Peyer's patch (tissue), 4 donors: Measurements from ENCODE around the gene DOCK9. TPM values are rescaled to one million over a fixed set of nuclear protein-coding genes. Genes with fewer than 3 reads are reported as not detected.

Experiments
- DNase-seq, 3 donors: peaks; one replicate each; pipeline ENCODE4 v3.0.0-alpha.2; 2017 to 2019
- H3K27ac ChIP-seq, 4 donors: fragments of 200-600 bp; sonication (generic); one replicate each; pipeline ENCODE4 v1.5.1; 2016 to 2019
- H3K27me3 ChIP-seq, 2 donors: fragments of 200-600 bp; sonication (generic); one replicate each; pipeline ENCODE4 v1.5.1; 2019
- H3K36me3 ChIP-seq, 3 donors: fragments of 200-600 bp; sonication (generic); one replicate each; pipeline ENCODE4 v1.5.1; 2016 to 2019
- H3K4me1 ChIP-seq, 4 donors: fragments of 200-600 bp; sonication (generic); one replicate each; pipeline ENCODE4 v1.5.1; 2016 to 2019
- H3K4me3 ChIP-seq, 4 donors: fragments of 200-600 bp; sonication (generic); 1 replicate in 3 of 4; 2 replicates in 1 of 4; pipeline ENCODE4 v1.5.1; 2016 to 2019; ENCODE audit warnings: mild to moderate bottlenecking in 1 of 4
- H3K9me3 ChIP-seq, 4 donors: fragments of 200-600 bp; sonication (generic); one replicate each; pipeline ENCODE4 v1.5.1; 2016 to 2019; ENCODE audit warnings: mild to moderate bottlenecking in 1 of 4
- POLR2A ChIP-seq, 2 donors: fragments of 450-650 bp; IDR thresholded peaks; one replicate each; pipeline ENCODE4 v1.5.1; 2017; ENCODE audit warnings: antibody characterized with exemption in 2 of 2, mild to moderate bottlenecking in 2 of 2, moderate library complexity in 2 of 2
- total RNA-seq, 4 donors: library from RNA; depleted of rRNA; stranded (reverse); fragments of >200 nt; gene quantifications; one replicate each; pipeline ENCODE4 v1.1.0, GENCODE V29; 2016
- TF ChIP-seq, protein P1 (sequence below), 6 experiments: fragments of 450-650 bp in 4 of 6; fragments of 200-600 bp in 2 of 6; sonication (generic) in 1 of 6; IDR thresholded peaks; one replicate each; pipeline ENCODE4 v1.5.1; 2017 to 2019; ENCODE audit warnings: antibody characterized with exemption in 6 of 6, mild to moderate bottlenecking in 3 of 6, moderate library complexity in 1 of 6

DOCK9 gene
- total RNA-seq, 4 donors from 2014 or later, result 52.5 to 166 (median 54.2) TPM

GRCh38 chr13:98769736-98770135 is 208.1 kb downstream of the DOCK9 start:
- Histone ChIP-seq H3K27ac (no peak overlapping the region), H3K9me3 (no peaks in the 10 kb centered on the region), H3K27me3 (no peaks in the 10 kb centered on the region), H3K4me3 (no peak overlapping the region), H3K4me1 (peaks cover 0 to 11% (median 0%) of the 10 kb centered on the region in 4 donors), H3K36me3 (no peaks in the 10 kb centered on the region)
- no peak for TF ChIP-seq POLR2A (IDR thresholded peaks at IDR 0.05)
- TF ChIP-seq, protein P1, sequence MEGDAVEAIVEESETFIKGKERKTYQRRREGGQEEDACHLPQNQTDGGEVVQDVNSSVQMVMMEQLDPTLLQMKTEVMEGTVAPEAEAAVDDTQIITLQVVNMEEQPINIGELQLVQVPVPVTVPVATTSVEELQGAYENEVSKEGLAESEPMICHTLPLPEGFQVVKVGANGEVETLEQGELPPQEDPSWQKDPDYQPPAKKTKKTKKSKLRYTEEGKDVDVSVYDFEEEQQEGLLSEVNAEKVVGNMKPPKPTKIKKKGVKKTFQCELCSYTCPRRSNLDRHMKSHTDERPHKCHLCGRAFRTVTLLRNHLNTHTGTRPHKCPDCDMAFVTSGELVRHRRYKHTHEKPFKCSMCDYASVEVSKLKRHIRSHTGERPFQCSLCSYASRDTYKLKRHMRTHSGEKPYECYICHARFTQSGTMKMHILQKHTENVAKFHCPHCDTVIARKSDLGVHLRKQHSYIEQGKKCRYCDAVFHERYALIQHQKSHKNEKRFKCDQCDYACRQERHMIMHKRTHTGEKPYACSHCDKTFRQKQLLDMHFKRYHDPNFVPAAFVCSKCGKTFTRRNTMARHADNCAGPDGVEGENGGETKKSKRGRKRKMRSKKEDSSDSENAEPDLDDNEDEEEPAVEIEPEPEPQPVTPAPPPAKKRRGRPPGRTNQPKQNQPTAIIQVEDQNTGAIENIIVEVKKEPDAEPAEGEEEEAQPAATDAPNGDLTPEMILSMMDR (IDR thresholded peaks at IDR 0.05), result no peak
- DNase-seq, result peak in 1 of 3 donors; percentile 4

- no peak for TF ChIP-seq POLR2A (IDR thresholded peaks at IDR 0.05)
- TF ChIP-seq, protein P1 (IDR thresholded peaks at IDR 0.05), result no peak
- no peaks in the 10 kb centered on the region for H3K36me3 ChIP-seq
- DNase-seq, result peak in 1 of 3 donors; percentile 2
- no peaks in the 10 kb centered on the region for H3K9me3 ChIP-seq
- no peaks in the 10 kb centered on the region for H3K27me3 ChIP-seq
- no peak overlapping the region for H3K27ac ChIP-seq
- H3K4me3 ChIP-seq, result no peak overlapping the region
- peaks cover 0 to 11% (median 0%) of the 10 kb centered on the region in 4 donors for H3K4me1 ChIP-seq
Observed at GRCh38 chr13:98768522-98768921, 209.3 kb downstream of the DOCK9 start.

DNA sequence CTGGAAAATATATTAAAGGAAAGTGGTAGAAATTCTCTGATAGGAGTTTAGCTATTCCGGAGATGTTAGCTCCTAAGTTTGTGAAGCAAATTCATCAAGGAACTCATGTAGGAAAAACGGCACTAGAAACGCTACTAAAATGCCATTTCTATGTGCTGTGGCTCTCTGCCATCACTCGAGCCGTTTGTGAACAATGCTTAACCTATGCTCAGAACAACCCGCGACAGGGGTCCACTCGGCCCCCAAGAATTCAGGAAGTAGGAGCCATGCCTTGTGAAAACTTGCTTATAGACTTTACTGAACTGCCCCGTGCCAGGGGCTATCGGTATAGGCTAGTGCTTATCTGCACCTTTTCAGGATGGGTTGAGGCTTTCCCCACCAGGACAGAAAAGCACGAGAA is 211.2 kb downstream of the DOCK9 start:
- TF ChIP-seq, protein P1 (IDR thresholded peaks at IDR 0.05), result no peak
- no peak for TF ChIP-seq POLR2A (IDR thresholded peaks at IDR 0.05)
- DNase-seq, result no peak
- Histone ChIP-seq H3K36me3 (no peaks in the 10 kb centered on the region), H3K27me3 (no peaks in the 10 kb centered on the region), H3K4me1 (peaks cover 0 to 17% (median 0%) of the 10 kb centered on the region in 4 donors), H3K27ac (no peak overlapping the region), H3K4me3 (no peak overlapping the region), H3K9me3 (no peaks in the 10 kb centered on the region)

DNA sequence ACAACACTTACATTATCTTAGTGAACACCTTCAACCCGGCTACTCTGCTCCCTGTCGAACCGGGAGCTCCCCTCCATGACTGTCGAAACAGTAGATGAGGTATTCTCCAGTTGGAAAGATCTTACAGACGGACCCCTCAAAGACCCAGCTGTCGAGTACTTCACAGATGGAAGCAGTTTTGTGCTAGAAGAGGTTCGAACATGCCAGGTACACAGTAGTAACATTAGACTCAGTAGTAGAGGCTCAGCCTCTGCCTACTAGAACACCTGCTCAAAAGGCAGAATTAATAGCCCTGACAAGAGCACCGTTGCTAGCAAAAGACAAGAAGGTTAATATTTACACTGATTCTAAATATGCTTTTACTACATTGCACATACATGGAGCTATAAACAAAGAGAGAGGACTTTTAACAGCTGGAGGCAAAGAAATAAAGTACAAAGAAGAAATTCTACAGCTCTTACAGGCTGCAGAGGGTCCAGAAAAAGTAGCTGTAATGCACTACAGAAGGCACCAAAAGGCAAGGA is 211.8 kb downstream of the DOCK9 start:
- Histone ChIP-seq H3K9me3 (no peaks in the 10 kb centered on the region), H3K36me3 (no peaks in the 10 kb centered on the region), H3K4me3 (no peak overlapping the region), H3K4me1 (peaks cover 0 to 24% (median 0%) of the 10 kb centered on the region in 4 donors), H3K27me3 (no peaks in the 10 kb centered on the region), H3K27ac (peak overlapping the region in 1 of 4 donors; percentile 9)
- no peak for DNase-seq
- TF ChIP-seq POLR2A (IDR thresholded peaks at IDR 0.05), result no peak
- TF ChIP-seq, protein P1 (IDR thresholded peaks at IDR 0.05), result no peak

- TF ChIP-seq, protein P1 (IDR thresholded peaks at IDR 0.05), result peak in 2 of 6 experiments; percentile 0 to 26
- TF ChIP-seq POLR2A (IDR thresholded peaks at IDR 0.05), result no peak
- H3K27ac ChIP-seq, result peak overlapping the region in 2 of 4 donors; percentile 40 to 70
- H3K27me3 ChIP-seq, result no peaks in the 10 kb centered on the region
- peak overlapping the region in 2 of 4 donors; percentile 28 to 48 for H3K4me3 ChIP-seq
- H3K36me3 ChIP-seq, result no peaks in the 10 kb centered on the region
- no peaks in the 10 kb centered on the region for H3K9me3 ChIP-seq
- peak in 1 of 3 donors; percentile 26 for DNase-seq
- H3K4me1 ChIP-seq, result peaks cover 0 to 25% (median 0%) of the 10 kb centered on the region in 4 donors
Observed at GRCh38 chr13:98761986-98762616, 215.8 kb downstream of the DOCK9 start.
